Stomach (tissue), 9 donors: Measurements from ENCODE around the gene TCF12. TPM values are rescaled to one million over a fixed set of nuclear protein-coding genes. Genes with fewer than 3 reads are reported as not detected.

Experiments used
- DNase-seq, 2 donors: peaks; one replicate each; pipeline versions ENCODE4 v3.0.0 to v3.0.0-alpha.2; 2013 to 2019
- H3K27ac ChIP-seq, 5 donors: fragments of 200-600 bp in 4 of 5; sonication (generic) in 4 of 5; one replicate each; pipeline ENCODE4 v1.5.1; 2013 to 2019; ENCODE audit warnings: mild to moderate bottlenecking in 1 of 5, moderate library complexity in 1 of 5
- H3K27me3 ChIP-seq, 3 donors: fragments of 200-600 bp; sonication (generic); one replicate each; pipeline ENCODE4 v1.5.1; 2017 to 2019; ENCODE audit warnings: mixed run types in 1 of 3
- H3K36me3 ChIP-seq, 4 donors: fragments of 200-600 bp; sonication (generic); 1 replicate in 3 of 4; 2 replicates in 1 of 4; pipeline ENCODE4 v1.5.1; 2016 to 2019
- H3K4me1 ChIP-seq, 4 donors: fragments of 200-600 bp; sonication (generic); one replicate each; pipeline ENCODE4 v1.5.1; 2016 to 2019
- H3K4me3 ChIP-seq, 4 donors: fragments of 200-600 bp; sonication (generic) in 3 of 4; one replicate each; pipeline ENCODE4 v1.5.1; 2016 to 2019; ENCODE audit warnings: mild to moderate bottlenecking in 1 of 4
- H3K9me3 ChIP-seq, 4 donors: fragments of 200-600 bp; sonication (generic); one replicate each; pipeline ENCODE4 v1.5.1; 2016 to 2019
- EP300 ChIP-seq: sonication (generic); formaldehyde crosslinking; IDR thresholded peaks from one replicate; pipeline ENCODE4 v1.6.1; 2017; ENCODE audit warnings: antibody characterized with exemption
- POLR2A ChIP-seq, 4 donors: fragments of 450-650 bp; IDR thresholded peaks; one replicate each; pipeline ENCODE4 v1.6.1; 2016; ENCODE audit warnings: antibody characterized with exemption in 4 of 4, control low read depth in 2 of 4, mild to moderate bottlenecking in 1 of 4, moderate library complexity in 1 of 4
- POLR2AphosphoS5 ChIP-seq, 3 donors: sonication (generic); formaldehyde crosslinking; IDR thresholded peaks; one replicate each; pipeline ENCODE4 v1.6.1; 2016; ENCODE audit warnings: antibody characterized with exemption in 3 of 3
- WGBS, 5 donors: extraction: QIAGEN DNeasy Blood & Tissue Kit in 3 of 5; methylation state at CpG; one replicate each; pipeline versions ENCODE4 v1.1.5 to v1.1.7; 2013 to 2018; 5-methylcytosine and 5-hydroxymethylcytosine counted together
- intact Hi-C: fragments of 100-400 bp; cut with DNase I; formaldehyde crosslinking; loops from one replicate; pipeline ENCODE4 v1.15.1; 2023; ENCODE audit warnings: low total_unique reads
- polyA plus RNA-seq, 3 donors: library from polyadenylated mRNA; stranded (reverse); fragments of 200-250 nt; gene quantifications; one replicate each; pipeline ENCODE4 v1.2.3, GENCODE V29; 2013
- total RNA-seq, 5 donors: library from RNA; depleted of rRNA; stranded (reverse); fragments of >200 nt; gene quantifications; one replicate each; pipeline versions ENCODE4 v1.1.0 to v1.2.3, GENCODE V29; 2014 to 2016
- TF ChIP-seq, protein P1 (sequence below), 7 experiments: fragments of 450-650 bp in 4 of 7; fragments of 200-600 bp in 3 of 7; sonication (generic) in 3 of 7; IDR thresholded peaks; one replicate each; pipeline ENCODE4 v1.5.1; 2016 to 2019; ENCODE audit warnings: antibody characterized with exemption in 7 of 7, control low read depth in 2 of 7, mild to moderate bottlenecking in 1 of 7
- donor health status: healthy with polysubstance abuse.
- donor health status: Bipolar disorder and iron deficiency.
- donor health status: healthy.

The TCF12 gene
- total and polyA plus RNA-seq, 8 donors = 11.2 to 462 (median 130) TPM

DNA sequence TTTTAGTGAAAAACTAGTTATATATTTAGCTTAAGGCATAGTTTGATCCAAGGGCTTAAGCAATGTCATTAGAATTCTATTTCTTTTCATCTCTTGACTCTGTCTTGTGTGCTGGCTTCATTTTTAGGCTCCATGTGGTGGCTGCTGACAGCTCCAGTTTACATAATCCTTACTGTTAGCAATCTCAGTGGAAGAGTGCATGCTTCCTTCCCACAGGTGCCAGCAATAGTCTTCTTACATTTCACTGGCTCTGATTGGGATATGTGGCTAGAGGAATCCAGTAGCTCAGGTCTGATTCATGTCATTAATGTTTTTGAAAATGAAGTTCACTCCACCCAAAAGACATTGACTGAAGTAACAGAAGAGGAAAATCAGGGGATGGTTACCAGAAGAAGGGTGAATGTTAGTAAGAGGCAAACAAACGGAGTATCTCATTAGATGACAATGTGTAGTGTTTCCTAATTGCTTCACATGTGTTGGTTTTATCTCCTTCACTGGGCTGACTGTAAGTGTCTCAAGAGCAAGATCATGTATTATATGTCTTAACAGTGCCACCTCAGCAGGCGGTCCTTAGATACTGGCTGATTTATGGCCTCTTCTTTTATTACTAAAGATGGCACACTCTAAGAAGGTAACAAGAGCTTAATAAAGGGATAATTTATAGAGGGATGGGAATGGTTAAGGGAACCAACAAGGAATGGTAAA, 25.6 kb upstream of the TCF12 start:
- intact Hi-C loops = no loop called here
- DNase-seq = no peak
- WGBS, 5 donors = 94 to 99% (median 99%) methylated on average over 2 of the region's 2 CpGs
- Histone ChIP-seq H3K27ac (no peak overlapping the region), H3K4me3 (no peak overlapping the region), H3K4me1 (peaks cover 7 to 13% (median 9%) of the 10 kb centered on the region in 4 donors), H3K27me3 (no peaks in the 10 kb centered on the region), H3K36me3 (no peaks in the 10 kb centered on the region), H3K9me3 (no peaks in the 10 kb centered on the region)
- no peak for TF ChIP-seq EP300
- TF ChIP-seq, protein P1, sequence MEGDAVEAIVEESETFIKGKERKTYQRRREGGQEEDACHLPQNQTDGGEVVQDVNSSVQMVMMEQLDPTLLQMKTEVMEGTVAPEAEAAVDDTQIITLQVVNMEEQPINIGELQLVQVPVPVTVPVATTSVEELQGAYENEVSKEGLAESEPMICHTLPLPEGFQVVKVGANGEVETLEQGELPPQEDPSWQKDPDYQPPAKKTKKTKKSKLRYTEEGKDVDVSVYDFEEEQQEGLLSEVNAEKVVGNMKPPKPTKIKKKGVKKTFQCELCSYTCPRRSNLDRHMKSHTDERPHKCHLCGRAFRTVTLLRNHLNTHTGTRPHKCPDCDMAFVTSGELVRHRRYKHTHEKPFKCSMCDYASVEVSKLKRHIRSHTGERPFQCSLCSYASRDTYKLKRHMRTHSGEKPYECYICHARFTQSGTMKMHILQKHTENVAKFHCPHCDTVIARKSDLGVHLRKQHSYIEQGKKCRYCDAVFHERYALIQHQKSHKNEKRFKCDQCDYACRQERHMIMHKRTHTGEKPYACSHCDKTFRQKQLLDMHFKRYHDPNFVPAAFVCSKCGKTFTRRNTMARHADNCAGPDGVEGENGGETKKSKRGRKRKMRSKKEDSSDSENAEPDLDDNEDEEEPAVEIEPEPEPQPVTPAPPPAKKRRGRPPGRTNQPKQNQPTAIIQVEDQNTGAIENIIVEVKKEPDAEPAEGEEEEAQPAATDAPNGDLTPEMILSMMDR (IDR thresholded peaks at IDR 0.05) = no peak

DNA sequence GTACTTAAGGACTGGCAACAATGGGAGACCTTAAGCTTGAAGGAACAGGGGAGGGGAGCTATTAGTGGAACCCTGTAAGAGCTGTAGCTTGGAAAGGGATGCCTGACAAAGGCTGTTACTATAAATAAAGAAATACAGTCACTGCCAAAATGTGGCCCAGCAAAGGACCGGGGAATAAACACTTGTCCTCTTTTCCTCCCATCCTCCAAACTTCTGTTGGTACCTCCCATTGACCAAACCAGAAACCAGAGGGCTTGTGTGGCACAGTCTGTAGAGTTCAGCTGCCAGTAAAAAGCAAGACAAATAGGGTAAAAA, 25.1 kb upstream of the TCF12 start:
- H3K27ac ChIP-seq = no peak overlapping the region
- peaks cover 2 to 7% (median 4%) of the 10 kb centered on the region in 4 donors for H3K4me1 ChIP-seq
- DNase-seq = no peak
- WGBS, 5 donors = 41 to 88% (median 60%) methylated on average over 1 of the region's 1 CpG
- no peaks in the 10 kb centered on the region for H3K27me3 ChIP-seq
- intact Hi-C loops = no loop called here
- H3K36me3 ChIP-seq = no peaks in the 10 kb centered on the region
- TF ChIP-seq EP300 (no peak), POLR2AphosphoS5 (IDR thresholded peaks at IDR 0.05) (no peak)
- H3K4me3 ChIP-seq = no peak overlapping the region
- H3K9me3 ChIP-seq = no peaks in the 10 kb centered on the region

DNA sequence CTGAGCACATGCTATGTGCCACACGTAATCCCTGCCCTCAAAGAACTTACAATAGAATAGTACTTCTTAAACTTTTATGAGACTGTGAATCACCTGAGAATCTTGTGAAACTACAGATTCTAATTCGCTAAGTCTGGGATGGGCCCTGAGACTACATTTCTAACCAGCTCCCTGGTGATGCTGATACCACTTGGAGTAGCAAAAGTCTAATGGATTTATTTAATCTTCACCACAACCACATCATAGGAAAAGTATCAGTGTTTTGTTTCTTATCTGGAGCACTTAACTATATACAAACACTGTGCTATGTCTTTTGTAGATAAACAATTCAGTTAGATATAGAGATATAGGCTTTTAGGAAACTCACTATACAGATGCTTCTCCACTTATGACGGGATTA, 23.8 kb upstream of the TCF12 start:
- TF ChIP-seq, protein P1 (IDR thresholded peaks at IDR 0.05) = no peak
- TF ChIP-seq EP300 (no peak), POLR2A (IDR thresholded peaks at IDR 0.05) (no peak), POLR2AphosphoS5 (IDR thresholded peaks at IDR 0.05) (no peak)
- intact Hi-C loops = no loop called here
- H3K4me3 ChIP-seq = no peak overlapping the region
- no peaks in the 10 kb centered on the region for H3K4me1 ChIP-seq
- no peak for DNase-seq
- H3K36me3 ChIP-seq = no peaks in the 10 kb centered on the region
- H3K9me3 ChIP-seq = no peaks in the 10 kb centered on the region
- H3K27me3 ChIP-seq = no peaks in the 10 kb centered on the region
- whole genome bisulfite sequencing, 5 donors = 57 to 75% (median 60%) methylated on average over 3 of the region's 3 CpGs
- H3K27ac ChIP-seq = no peak overlapping the region

DNA sequence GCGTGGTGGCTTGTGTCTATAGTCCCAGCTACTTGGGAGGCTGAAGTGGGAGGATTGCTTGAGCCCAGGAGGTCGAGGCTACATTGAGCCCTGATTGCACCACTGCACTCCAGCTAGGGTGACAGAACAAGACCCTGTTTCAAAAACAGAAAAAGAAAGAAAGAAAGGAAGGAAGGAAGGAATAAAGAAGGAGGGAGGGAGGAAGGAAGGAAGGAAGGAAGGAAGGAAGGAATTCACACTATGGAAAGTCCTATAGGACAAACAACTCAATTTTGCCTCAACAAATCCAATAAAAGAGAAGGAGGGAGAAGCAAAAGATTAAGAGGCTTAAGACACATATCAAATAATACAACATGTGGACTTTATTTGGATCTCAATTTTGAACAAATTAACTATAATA, 16.5 kb upstream of the TCF12 start:
- TF ChIP-seq POLR2A (IDR thresholded peaks at IDR 0.05) (no peak), EP300 (no peak), POLR2AphosphoS5 (IDR thresholded peaks at IDR 0.05) (no peak)
- TF ChIP-seq, protein P1 (IDR thresholded peaks at IDR 0.05) = no peak
- H3K36me3 ChIP-seq = no peaks in the 10 kb centered on the region
- intact Hi-C loops = no loop called here

DNA sequence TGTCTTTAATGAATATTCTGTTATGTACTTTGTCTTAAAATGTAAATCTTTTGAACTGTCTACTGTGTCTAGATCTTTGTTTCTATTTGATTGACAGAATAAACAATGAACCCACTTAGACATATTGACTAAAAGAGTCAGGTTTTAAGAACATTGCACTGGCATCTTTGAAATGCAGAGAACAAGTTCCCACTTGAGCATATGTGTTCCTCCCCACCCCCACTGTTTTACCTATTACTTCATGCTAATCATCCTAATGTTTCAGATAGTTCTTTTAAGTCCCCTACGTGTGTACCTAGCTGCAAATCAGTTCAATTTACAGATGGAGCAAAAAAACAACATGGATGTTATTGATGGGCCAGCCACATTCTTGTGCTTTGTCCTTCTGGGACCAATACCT, 11.7 kb upstream of the TCF12 start:
- WGBS, 5 donors = 63 to 74% (median 66%) methylated on average over 1 of the region's 1 CpG
- intact Hi-C loops = no loop called here
- TF ChIP-seq, protein P1 (IDR thresholded peaks at IDR 0.05) = no peak
- TF ChIP-seq POLR2A (IDR thresholded peaks at IDR 0.05) (no peak), EP300 (no peak), POLR2AphosphoS5 (IDR thresholded peaks at IDR 0.05) (no peak)

More for the DNA sequence above, 16.5 kb upstream of the TCF12 start:
- Histone ChIP-seq H3K4me3 (no peak overlapping the region), H3K27ac (no peak overlapping the region), H3K27me3 (no peaks in the 10 kb centered on the region), H3K4me1 (peaks cover 0 to 4% (median 0%) of the 10 kb centered on the region in 4 donors), H3K9me3 (no peaks in the 10 kb centered on the region)
- WGBS, 5 donors = 79 to 100% (median 84%) methylated on average over 2 of the region's 2 CpGs
- no peak for DNase-seq

More for the DNA sequence above, 11.7 kb upstream of the TCF12 start:
- Histone ChIP-seq H3K27ac (no peak overlapping the region), H3K4me1 (peaks cover 0 to 8% (median 0%) of the 10 kb centered on the region in 4 donors), H3K9me3 (no peaks in the 10 kb centered on the region), H3K4me3 (no peak overlapping the region), H3K27me3 (no peaks in the 10 kb centered on the region), H3K36me3 (no peaks in the 10 kb centered on the region)
- DNase-seq = no peak
